ENCODE data around the gene HAL.

HAL gene

GRCh38 chr12:95978351-95978750 is 17.8 kb downstream of the HAL start:
- H3K27me3 ChIP-seq (replicated peaks; ENCODE audit: insufficient read depth, low read length) = no peaks in the 10 kb centered on the region
- TF ChIP-seq EZH2phosphoT487 (IDR thresholded peaks at IDR 0.05; ENCODE audit: low read length) = no peak
- no peak for TF ChIP-seq CTCF (IDR thresholded peaks at IDR 0.05; ENCODE audit: low read length)
- no peak for TF ChIP-seq EZH2 (optimal IDR thresholded peaks at IDR 0.05; ENCODE audit: low read depth, low read length)
- no peaks in the 10 kb centered on the region for H3K36me3 ChIP-seq (replicated peaks; ENCODE audit: insufficient read depth, low read length)
- no peak overlapping the region for H2AFZ ChIP-seq (ENCODE audit: low read length)
- H3K79me2 ChIP-seq (ENCODE audit: low read length) = no peaks in the 10 kb centered on the region
- H3K4me1 ChIP-seq (ENCODE audit: low read length) = peaks cover 8% of the 10 kb centered on the region
- H3K27ac ChIP-seq (ENCODE audit: low read length) = no peak overlapping the region
- no peak overlapping the region for H3K9ac ChIP-seq (ENCODE audit: low read length)
- H3K4me2 ChIP-seq (ENCODE audit: low read depth, low read length) = no peak overlapping the region
- H3K4me3 ChIP-seq (ENCODE audit: low read length) = no peak overlapping the region
- no peak for DNase-seq
- H3K9me2 ChIP-seq (replicated peaks; ENCODE audit: insufficient read depth, low read length) = no peaks in the 10 kb centered on the region
- H4K20me1 ChIP-seq (ENCODE audit: insufficient read depth, low read length) = no peaks in the 10 kb centered on the region
- H3K9me3 ChIP-seq (replicated peaks; ENCODE audit: insufficient read depth, low read length) = no peaks in the 10 kb centered on the region
- H3F3A ChIP-seq (ENCODE audit: insufficient read depth, low read length) = no peaks in the 10 kb centered on the region; the same call in 1 of the 2 replicates

- H3K9ac ChIP-seq (ENCODE audit: low read length) = no peak overlapping the region
- no peaks in the 10 kb centered on the region for H3K9me3 ChIP-seq (replicated peaks; ENCODE audit: insufficient read depth, low read length)
- DNase-seq = no peak
- H3F3A ChIP-seq (ENCODE audit: insufficient read depth, low read length) = peaks cover 5% of the 10 kb centered on the region
- H2AFZ ChIP-seq (ENCODE audit: low read length) = no peak overlapping the region
- H3K36me3 ChIP-seq (replicated peaks; ENCODE audit: insufficient read depth, low read length) = no peaks in the 10 kb centered on the region
- H3K27ac ChIP-seq (ENCODE audit: low read length) = no peak overlapping the region
- H3K9me2 ChIP-seq (replicated peaks; ENCODE audit: insufficient read depth, low read length) = no peaks in the 10 kb centered on the region
- H3K4me3 ChIP-seq (ENCODE audit: low read length) = no peak overlapping the region
- H3K4me1 ChIP-seq (ENCODE audit: low read length) = peaks cover 14% of the 10 kb centered on the region
- H3K79me2 ChIP-seq (ENCODE audit: low read length) = no peaks in the 10 kb centered on the region
- no peaks in the 10 kb centered on the region for H3K27me3 ChIP-seq (replicated peaks; ENCODE audit: insufficient read depth, low read length)
- no peak overlapping the region for H3K4me2 ChIP-seq (ENCODE audit: low read depth, low read length)
- TF ChIP-seq CTCF (IDR thresholded peaks at IDR 0.05; ENCODE audit: low read length) (no peak), EZH2phosphoT487 (IDR thresholded peaks at IDR 0.05; ENCODE audit: low read length) (no peak), EZH2 (optimal IDR thresholded peaks at IDR 0.05; ENCODE audit: low read depth, low read length) (no peak)
- H4K20me1 ChIP-seq (ENCODE audit: insufficient read depth, low read length) = no peaks in the 10 kb centered on the region
These were observed 18.3 kb downstream of the HAL start for GRCh38 chr12:95977764-95978305.

DNA sequence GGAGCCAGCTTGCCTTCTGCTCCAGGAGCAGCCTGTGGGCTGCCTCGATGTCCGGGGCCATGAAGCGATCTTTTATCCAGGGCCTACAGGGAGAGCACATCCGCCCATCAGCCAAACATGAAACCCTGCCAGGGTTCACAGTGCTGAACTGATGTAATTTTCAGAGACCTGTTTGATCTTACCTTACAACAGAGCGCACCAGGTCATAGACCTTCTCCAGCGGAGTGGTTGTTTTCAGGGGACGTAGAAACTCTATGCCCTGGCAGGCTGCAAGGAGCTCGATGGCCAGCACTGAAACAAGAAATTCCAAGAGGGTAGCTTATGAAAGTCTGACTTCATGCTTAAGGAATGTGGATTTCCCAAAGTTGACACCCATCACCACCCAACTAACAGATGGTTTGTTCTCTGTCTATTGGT is 19.7 kb downstream of the HAL start:
- Histone ChIP-seq H3F3A (ENCODE audit: insufficient read depth, low read length) (peaks cover 5% of the 10 kb centered on the region), H3K4me1 (ENCODE audit: low read length) (peaks cover 21% of the 10 kb centered on the region), H3K9me3 (replicated peaks; ENCODE audit: insufficient read depth, low read length) (no peaks in the 10 kb centered on the region), H3K27ac (ENCODE audit: low read length) (no peak overlapping the region), H3K27me3 (replicated peaks; ENCODE audit: insufficient read depth, low read length) (no peaks in the 10 kb centered on the region), H2AFZ (ENCODE audit: low read length) (no peak overlapping the region), H3K79me2 (ENCODE audit: low read length) (no peaks in the 10 kb centered on the region), H3K4me2 (ENCODE audit: low read depth, low read length) (no peak overlapping the region), H3K36me3 (replicated peaks; ENCODE audit: insufficient read depth, low read length) (no peaks in the 10 kb centered on the region), H3K9me2 (replicated peaks; ENCODE audit: insufficient read depth, low read length) (no peaks in the 10 kb centered on the region), H4K20me1 (ENCODE audit: insufficient read depth, low read length) (no peaks in the 10 kb centered on the region), H3K4me3 (ENCODE audit: low read length) (no peak overlapping the region), H3K9ac (ENCODE audit: low read length) (no peak overlapping the region)
- TF ChIP-seq EZH2 (optimal IDR thresholded peaks at IDR 0.05; ENCODE audit: low read depth, low read length) (no peak), CTCF (IDR thresholded peaks at IDR 0.05; ENCODE audit: low read length) (no peak), EZH2phosphoT487 (IDR thresholded peaks at IDR 0.05; ENCODE audit: low read length) (no peak)
- DNase-seq = no peak
